ENCODE results near the gene CAMTA1.

Gene CAMTA1

DNA sequence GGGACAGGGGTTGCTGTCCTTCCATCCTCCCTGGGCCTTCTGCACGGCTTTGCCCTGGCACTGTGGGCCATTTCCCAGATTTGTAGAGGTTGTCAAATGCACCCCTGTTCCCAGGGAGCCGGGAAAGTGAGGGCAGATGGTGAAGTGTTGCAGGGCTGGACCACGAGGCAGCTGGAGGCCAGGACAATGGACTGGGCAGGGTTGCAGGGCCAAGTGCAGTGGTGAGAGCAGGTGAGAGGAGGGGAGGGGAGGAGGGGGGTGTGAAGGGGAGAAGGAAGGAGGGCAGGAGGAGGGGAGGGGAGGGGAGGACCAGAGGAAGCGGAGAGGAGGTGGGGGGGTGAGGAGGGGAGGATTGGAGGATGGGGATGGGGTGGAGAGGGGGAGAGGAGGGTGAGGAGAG is 443.9 kb downstream of the CAMTA1 start:
- FAIRE-seq, result no peak
- no peak for DNase-seq (ENCODE audit: insufficient read length, low spot score)
- TF ChIP-seq CTCF (IDR thresholded peaks at IDR 0.05; ENCODE audit: insufficient read depth, missing control alignments), result no peak

DNA sequence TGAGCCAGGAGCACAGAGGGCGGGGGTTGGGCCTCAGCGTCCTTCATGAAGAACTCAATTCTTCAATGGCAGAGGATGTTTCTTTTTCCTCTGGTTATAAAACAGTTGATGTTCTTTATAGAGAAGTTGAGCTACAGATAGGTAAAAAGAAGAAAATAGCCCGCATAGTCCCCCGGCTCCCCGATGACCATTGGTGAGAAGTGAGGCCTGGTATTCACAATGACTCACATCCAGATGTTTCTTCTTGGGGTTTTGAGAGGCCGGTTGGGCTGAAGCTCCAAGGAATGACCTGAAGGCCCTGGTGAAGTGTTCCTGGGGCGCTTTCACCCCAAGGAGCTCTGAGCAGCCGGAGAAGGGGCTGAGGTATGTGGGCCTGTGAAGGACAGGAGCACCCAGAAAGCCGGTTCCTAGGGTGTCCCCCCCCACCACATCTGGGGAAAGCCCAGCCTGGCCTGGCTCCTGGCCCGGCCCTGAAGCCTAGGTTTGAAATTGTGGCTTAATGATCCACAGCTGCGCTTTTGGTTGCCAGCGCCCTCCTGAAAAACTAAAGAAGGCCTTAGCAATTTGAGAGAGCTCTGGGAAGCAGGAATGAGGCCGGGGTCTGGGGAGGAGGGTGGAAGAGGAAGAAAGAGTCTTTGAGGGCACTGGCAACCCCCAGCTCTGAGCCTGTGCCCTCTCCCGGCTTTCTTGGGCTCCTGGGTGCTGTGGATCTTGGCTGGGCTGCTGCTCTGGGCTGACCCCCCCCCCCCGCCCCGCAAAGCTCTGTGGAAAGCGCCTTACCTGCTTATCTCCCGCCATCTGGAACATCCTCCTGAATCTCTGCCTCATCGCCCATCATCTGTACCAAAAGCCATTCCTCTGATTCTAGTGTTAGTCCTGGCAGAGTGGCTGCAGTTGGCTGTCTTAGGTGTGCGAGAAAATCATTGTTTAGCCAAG is 444.7 kb downstream of the CAMTA1 start:
- no peak for FAIRE-seq
- TF ChIP-seq CTCF (IDR thresholded peaks at IDR 0.05; ENCODE audit: insufficient read depth, missing control alignments), result no peak
- DNase-seq (ENCODE audit: insufficient read length, low spot score), result peak; percentile 37

DNA sequence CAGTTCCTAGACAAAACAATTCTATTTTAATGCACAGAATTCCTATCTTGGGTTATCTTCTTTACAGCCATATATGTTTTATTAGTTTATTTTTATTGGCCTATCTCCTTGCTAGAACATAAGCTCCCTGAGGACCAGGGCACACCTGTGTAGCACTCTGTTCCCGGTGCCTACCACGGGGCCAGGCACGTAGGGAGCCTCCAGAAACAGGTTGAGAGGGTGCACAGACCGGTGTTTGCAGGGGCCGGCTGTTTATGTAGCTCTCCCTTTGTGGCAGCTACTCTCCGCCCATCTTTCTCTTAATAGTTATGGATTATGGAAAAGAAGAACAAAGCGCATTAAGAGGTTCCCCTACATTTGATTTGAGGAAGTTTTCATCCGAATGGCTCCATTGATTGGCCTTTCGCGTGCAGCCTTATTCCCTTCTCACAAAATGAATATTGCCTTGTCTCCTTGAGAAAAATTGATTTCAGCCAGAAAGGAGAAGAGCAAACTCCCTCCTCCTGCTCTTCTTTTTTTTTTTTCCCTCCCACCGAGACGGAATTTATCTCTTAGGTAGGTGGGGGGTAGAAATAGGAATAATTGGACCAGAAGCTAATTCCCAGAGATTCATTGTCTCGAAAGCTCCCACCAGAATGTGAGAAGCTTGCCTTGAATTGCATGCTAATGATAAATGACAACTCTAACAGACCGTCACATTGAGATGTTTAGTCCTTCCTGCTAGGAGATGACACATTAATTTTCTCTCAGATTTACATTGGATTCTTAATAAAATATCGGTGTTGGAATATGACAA is 447.4 kb downstream of the CAMTA1 start:
- TF ChIP-seq CTCF (IDR thresholded peaks at IDR 0.05; ENCODE audit: insufficient read depth, missing control alignments), result no peak
- no peak for DNase-seq (ENCODE audit: insufficient read length, low spot score)
- FAIRE-seq, result no peak

DNA sequence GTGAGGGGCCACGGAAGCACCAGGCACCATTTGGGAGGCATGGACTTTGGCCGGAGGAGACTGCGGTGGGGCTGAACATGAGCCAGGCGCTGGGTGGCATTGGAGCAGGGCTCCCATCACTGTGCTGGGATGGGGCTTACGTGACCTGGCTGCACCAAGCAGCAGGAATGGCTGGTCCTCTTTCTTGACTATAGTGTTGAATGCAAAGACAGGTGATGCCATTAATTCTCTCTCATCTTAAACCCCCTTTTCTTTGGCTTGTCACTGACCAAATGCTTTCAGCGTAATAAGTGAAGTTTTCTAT is 447.9 kb downstream of the CAMTA1 start:
- no peak for TF ChIP-seq CTCF (IDR thresholded peaks at IDR 0.05; ENCODE audit: insufficient read depth, missing control alignments)
- FAIRE-seq (no peak), DNase-seq (ENCODE audit: insufficient read length, low spot score) (no peak)

DNA sequence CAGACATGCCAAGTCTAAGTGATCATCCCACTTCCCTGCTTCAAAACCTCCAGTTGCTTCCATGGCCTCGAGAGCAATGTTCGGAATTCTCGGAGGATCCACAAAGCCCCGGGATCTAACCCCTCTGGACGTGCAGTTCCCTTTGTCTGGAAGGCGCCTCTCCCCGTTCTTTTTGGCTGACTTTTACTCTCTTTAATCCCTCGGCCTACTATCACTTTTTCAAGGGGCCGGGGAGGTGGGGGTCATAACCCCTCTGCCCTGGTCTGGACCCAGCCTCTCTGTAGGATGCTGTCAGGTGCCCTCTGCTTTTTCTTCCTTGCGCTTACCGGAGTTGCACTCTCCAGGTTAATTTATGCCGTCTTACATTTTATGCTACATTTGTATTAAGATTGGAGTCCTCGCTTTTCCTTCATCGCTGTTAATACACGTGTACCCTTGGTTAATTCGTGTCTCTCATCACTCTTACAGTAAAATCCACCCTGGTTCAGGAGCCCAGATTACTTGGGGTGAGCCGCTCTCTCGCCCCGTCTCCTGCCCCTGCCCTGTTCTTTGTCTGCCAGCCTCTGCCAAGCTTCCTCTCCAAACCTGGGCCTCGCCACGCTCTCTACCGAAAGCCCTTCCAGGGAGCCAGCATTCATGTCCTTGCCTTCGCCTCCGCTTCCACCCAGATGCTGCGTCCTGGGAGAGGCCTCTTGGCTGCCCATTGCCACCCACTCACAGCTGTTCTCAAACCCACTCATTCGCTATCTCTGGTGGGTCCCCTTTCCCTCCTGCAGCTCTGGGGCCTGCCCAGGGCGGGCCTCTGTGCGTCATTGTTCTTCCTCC is 448.6 kb downstream of the CAMTA1 start:
- FAIRE-seq, result no peak
- TF ChIP-seq CTCF (IDR thresholded peaks at IDR 0.05; ENCODE audit: insufficient read depth, missing control alignments), result no peak
- no peak for DNase-seq (ENCODE audit: insufficient read length, low spot score)

DNA sequence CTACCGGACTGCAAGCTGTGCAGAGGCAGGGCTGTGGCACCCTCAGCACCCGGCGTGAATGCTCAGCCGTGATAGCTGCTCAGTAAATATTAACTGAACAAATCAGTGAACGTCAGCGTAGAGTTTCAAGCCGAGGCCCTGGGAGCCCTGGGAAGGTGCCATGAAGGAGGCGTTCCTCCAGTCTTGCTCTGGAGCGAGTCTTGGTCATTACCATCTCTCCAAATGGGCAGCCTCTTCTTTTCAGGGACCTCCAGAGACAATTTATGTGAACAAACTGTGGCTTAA is 449.2 kb downstream of the CAMTA1 start:
- TF ChIP-seq CTCF (IDR thresholded peaks at IDR 0.05; ENCODE audit: insufficient read depth, missing control alignments), result no peak
- no peak for DNase-seq (ENCODE audit: insufficient read length, low spot score)
- FAIRE-seq, result no peak
